ENCODE results near the gene CYP24A1.

The CYP24A1 gene

GRCh38 chr20:54174457-54175175, 830 bp upstream of the CYP24A1 start:
- no peak for DNase-seq (ENCODE audit: low spot score)

- no peak for DNase-seq (ENCODE audit: low spot score)
Measured at GRCh38 chr20:54172856-54173652, 732 bp downstream of the CYP24A1 start.

GRCh38 chr20:54172532-54172855, 1.3 kb downstream of the CYP24A1 start:
- DNase-seq (ENCODE audit: low spot score): no peak

- no peak for DNase-seq (ENCODE audit: low spot score)
Measured at GRCh38 chr20:54170963-54171362, 2.8 kb downstream of the CYP24A1 start.

- DNase-seq (ENCODE audit: low spot score): no peak
Measured at GRCh38 chr20:54170026-54170471, 3.7 kb downstream of the CYP24A1 start.

GRCh38 chr20:54168961-54169862, 4.6 kb downstream of the CYP24A1 start:
- no peak for DNase-seq (ENCODE audit: low spot score)

GRCh38 chr20:54167909-54168872, 5.6 kb downstream of the CYP24A1 start:
- DNase-seq (ENCODE audit: low spot score): no peak

GRCh38 chr20:54166987-54167662, 6.7 kb downstream of the CYP24A1 start:
- DNase-seq (ENCODE audit: low spot score): no peak

- no peak for DNase-seq (ENCODE audit: low spot score)
Measured at GRCh38 chr20:54165803-54166202, 8.0 kb downstream of the CYP24A1 start.

GRCh38 chr20:54165014-54165413, 8.8 kb downstream of the CYP24A1 start:
- no peak for DNase-seq (ENCODE audit: low spot score)

GRCh38 chr20:54163402-54163801, 10.4 kb downstream of the CYP24A1 start:
- no peak for DNase-seq (ENCODE audit: low spot score)

- no peak for DNase-seq (ENCODE audit: low spot score)
Measured at GRCh38 chr20:54162378-54163009, 11.3 kb downstream of the CYP24A1 start.

- DNase-seq (ENCODE audit: low spot score): no peak
Measured at GRCh38 chr20:54161821-54162149, 12.0 kb downstream of the CYP24A1 start.

GRCh38 chr20:54161008-54161820, 12.6 kb downstream of the CYP24A1 start:
- DNase-seq (ENCODE audit: low spot score): no peak

GRCh38 chr20:54160065-54161007, 13.4 kb downstream of the CYP24A1 start:
- DNase-seq (ENCODE audit: low spot score): no peak

- no peak for DNase-seq (ENCODE audit: low spot score)
Measured at GRCh38 chr20:54158856-54159418, 14.8 kb downstream of the CYP24A1 start.

GRCh38 chr20:54158226-54158625, 15.6 kb downstream of the CYP24A1 start:
- DNase-seq (ENCODE audit: low spot score): no peak

Measured in kidney capillary endothelial cell (primary cell).